Hematopoietic multipotent progenitor cell treated with erythropoietin and hydrocortisone succinate and interleukin-3 and kit ligand, for 4 days (in vitro differentiated cells): ENCODE measurements around the gene MAP2K5.
A peak's percentile ranks its signal among the peaks of the same experiment; 100 is the strongest.

Source experiments
- DNase-seq: peaks from one replicate; pipeline ENCODE4 v3.0.0-alpha.2; 2015

The MAP2K5 gene

GRCh38 chr15:67788986-67789385, 246.5 kb downstream of the MAP2K5 start:
- no peak for DNase-seq

DNA sequence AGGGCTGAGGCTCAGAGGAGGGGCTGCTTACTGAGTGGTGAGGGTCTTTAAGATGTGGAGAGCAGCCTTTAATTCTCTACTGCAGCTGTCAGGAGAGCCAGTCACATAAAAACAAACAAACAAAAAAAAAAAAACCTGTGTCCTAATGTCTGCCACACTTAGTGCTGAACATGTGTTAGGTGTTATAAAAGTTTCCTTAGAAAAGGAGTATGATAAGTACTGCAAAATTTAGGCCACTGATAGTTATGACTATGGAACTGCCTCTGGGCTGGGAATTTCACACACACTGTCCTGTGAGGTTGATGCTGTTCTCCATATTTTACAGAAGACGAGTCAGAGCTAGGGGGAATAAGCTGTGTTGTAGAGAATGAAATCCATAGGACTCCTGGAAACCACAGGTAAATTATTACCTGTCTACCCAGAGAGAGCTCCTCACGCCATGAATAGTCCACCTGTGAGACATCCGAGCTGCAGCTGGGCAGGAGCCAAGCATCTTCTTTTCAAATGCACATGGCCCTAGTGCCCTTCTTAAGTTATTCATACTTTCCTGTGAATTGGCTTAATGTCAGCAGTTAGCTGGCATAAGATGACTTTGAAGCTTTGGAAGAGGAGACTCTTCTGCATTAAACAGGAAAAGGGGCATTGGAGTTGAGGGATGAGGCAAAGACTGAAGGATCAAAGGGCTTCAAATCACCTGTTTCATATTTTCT, 248.3 kb downstream of the MAP2K5 start:
- DNase-seq, result no peak

DNA sequence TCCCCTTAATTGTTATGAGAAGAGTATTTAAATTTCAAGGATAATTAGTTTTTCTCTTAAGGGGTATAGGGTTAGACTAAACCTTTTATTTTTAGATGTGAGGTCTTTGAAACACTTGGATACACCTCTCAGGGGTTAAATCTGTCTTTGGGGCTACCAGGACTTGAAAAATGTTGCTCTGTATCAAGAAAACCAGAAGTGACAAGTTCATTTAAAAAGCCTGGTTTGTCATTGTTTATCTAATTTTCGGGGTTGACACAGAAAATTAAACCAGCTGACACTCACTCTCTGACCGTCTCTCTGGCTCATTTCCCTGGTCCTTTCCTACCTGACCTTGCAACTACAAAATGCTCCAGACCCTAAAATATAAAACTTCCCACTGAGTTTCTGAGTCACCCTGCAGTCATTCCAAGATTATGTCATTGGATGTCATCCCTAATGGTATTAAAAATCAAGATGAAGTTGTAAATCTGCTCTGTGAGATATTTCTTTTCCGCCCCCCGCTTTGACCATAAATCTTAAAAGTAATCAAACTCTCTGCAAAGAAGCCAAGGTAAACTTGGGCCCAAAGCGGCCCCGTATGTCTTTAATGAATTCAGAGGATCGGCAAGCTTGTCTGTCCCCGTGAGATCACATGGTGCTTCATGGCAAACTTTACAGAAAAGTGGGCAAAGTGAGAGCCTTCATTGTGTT, 249.9 kb downstream of the MAP2K5 start:
- DNase-seq, result no peak

GRCh38 chr15:67794832-67795574, 252.5 kb downstream of the MAP2K5 start:
- DNase-seq, result peak; percentile 30

DNA sequence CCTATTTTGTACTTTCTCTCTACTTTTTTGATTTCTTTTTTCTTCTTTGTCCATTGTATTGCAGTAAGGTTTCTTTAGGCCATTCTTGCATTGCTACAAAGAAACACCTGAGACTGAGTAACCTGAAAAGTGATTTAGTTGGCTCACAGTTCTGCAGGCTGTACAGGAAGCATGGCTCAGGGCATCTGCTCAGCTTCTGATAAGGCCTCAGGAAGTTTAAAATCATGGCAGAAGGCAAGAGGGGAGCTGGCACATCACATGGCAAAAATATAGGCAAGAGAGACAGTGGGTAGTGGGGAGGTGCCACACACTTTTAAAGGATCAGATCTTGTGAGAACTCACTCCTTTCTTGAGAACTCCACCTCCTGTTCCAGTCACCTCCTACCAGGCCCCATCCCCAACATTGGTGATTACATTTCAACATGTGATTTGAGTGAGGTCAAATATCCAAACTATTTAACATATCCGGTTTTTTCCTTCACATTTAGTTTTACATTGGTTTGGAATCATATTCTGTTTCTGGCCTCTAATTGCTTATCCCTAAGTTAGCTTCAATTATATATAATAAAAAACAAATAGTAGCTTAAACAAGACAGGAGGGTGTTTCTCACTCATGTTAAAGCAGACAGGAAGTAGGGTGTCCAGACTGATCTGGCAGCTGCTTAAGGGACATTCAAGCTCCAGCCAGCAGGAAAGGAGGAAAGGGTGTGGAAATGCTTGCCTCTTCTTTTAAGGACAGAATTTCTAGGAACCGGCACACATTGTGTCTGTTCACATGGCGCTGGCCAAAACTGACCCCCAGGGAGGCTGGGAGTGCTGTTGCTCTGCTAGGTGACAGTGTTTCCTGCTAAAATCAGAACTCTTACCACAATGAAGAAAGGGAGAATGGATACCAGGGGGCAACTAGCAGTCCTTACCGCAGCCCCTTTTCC, 254.0 kb downstream of the MAP2K5 start:
- peak; percentile 21 for DNase-seq

GRCh38 chr15:67799801-67800205, 257.3 kb downstream of the MAP2K5 start:
- DNase-seq, result peak; percentile 41

DNA sequence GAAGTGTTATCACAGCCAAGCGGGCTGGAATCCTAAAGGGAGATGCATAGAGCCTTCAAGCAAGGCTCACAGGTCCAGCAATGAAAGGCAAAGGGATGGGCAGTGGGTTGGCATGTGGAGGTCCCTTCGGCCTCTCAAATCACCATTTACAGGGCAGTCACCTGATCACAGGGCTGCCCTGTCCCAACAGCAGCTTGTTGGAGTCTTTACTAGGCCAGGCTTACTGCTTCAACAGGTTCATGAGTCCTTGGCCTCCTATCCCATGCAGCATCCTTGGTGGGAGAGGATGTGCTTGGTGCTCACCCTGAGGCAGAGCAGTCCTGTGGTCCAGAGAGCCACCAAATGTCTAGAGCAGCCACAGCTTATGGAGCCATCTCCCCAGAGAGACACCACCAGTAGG, 258.6 kb downstream of the MAP2K5 start:
- DNase-seq, result no peak

GRCh38 chr15:67801926-67802914, 259.7 kb downstream of the MAP2K5 start:
- no peak for DNase-seq

DNA sequence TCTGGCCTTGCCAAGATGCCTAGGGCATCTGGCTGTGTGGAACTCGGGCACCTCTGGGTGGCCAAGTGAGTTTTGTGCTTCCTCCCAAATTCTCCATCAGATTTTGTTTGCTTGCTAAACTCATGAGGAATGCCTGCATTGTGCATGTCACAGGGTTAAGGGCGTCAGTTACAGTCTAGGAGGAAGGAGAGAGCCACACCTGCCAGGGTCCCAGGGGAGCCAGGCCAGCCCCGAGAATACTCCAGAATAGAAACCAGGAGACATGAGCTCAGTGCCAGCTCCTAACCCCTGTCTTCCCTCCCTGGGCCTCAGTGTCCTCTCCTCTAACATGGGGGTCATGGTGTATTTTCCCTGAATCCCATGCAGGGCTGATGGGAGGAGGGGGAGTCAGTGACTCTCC, 260.8 kb downstream of the MAP2K5 start:
- DNase-seq, result no peak

GRCh38 chr15:67803996-67804843, 261.7 kb downstream of the MAP2K5 start:
- DNase-seq, result no peak

DNA sequence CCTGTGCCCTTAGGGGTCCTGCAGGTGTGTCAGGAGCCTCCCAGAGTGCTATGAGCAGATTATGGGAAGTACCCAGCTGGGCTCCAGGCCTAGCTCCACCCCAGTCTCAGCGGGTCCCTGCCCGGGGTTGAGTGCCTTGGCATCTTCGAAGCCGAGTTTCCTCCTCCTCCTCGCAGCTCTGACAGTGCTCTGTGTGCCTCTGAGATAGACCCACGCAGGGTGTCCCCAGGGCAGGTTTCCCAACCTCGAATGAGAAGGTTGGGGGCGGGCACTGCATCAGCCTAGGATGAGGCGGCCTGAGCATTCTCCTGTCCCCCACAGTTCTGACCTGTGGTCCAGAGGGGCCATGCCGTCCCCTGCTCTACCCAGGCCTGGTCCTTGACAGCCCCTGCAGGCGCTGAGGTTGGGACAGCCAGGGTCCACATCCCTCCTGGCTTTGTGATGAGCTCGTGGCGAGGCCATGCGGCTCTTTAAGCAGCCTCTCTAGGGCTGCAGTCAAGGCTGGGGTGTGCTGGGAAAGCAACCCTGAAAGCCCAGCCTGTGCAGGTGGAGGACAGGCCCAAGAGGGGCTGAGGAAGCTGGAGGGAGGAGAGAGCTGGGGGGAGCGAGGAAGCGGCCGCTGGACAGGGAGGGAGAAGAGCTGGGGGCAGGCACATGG, 262.6 kb downstream of the MAP2K5 start:
- no peak for DNase-seq

- no peak for DNase-seq
Observed at GRCh38 chr15:67805666-67806516, 263.4 kb downstream of the MAP2K5 start.

- no peak for DNase-seq
Observed at GRCh38 chr15:67806536-67806935, 264.0 kb downstream of the MAP2K5 start.

- DNase-seq, result no peak
Observed at GRCh38 chr15:67807141-67807540, 264.6 kb downstream of the MAP2K5 start.

DNA sequence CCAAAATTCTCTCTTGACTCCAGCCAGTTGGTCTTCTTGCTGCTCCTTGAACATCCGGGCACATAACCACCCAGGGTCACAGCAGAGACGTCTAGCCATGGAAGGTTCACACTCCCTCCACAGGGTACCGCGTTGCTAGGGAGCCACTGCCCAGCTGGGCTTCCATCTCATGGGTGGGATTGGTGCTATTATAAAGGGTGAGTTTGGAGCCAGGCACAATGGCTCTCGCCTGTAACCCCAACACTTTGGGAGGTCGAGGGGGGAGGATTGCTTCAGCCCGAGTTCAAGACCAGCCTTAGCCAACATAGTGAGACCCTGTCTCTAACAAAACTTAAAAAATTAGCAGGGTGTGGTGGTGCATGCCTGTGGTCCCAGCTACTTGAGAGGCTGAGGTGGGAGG, 265.3 kb downstream of the MAP2K5 start:
- DNase-seq, result no peak

DNA sequence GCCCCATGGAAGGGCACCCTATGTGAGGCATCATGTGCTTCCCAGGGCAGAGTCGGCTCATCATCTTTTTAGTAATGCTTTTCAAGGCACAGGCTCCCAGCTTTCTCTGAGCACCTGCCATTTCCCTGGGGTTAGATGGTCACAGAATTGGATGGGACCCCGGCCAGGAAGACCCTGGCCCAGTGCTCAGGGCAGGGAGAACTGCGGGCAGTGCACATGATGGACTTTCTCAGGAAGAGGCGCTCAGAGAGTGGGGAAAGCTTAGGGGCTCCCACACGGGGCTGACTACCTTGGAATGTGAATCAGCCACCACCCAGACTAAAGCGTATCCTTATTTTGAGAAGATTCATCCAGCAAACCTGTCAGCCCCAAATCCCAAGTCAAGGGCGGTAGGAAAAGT, 266.3 kb downstream of the MAP2K5 start:
- no peak for DNase-seq

DNA sequence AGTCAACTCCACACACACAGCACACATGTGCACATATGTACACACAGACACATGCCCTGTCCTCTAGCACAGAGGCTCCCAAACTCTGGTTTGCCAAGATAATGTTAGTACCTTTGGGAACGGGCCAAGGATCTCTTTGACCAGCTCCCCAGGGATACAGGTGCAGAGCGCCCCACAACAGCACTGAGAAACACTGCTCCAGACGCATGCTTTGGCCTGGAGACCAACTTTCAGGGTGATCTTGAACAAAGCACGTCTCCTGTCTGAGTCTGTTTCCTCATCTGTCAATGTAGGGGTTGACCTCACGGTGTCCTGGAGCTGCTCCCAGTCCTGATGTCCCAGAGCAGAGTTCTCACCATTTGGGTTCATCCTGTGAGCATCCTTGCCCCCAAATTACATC, 266.9 kb downstream of the MAP2K5 start:
- DNase-seq, result no peak

GRCh38 chr15:67809866-67810265, 267.4 kb downstream of the MAP2K5 start:
- no peak for DNase-seq

GRCh38 chr15:67812241-67812644, 269.7 kb downstream of the MAP2K5 start:
- no peak for DNase-seq
